A549 (cell line): ENCODE results near the gene FGD4. TPM values are rescaled to one million over a fixed set of nuclear protein-coding genes. Genes with fewer than 3 reads are reported as not detected.
"Not testable (repeated sequence)": the region's sequence is repeated elsewhere in the genome, so short reads cannot be mapped to it uniquely, and the experiment has no call there.

ENCODE experiments used
- ATAC-seq, 2 experiments: fragments of 200-7000 bp in 1 of 2; fragments of >200 bp in 1 of 2; cut with Nextera tagmentation in 1 of 2; cut with Tn5 transposase in 1 of 2; 3 replicates each; pipeline versions ENCODE4 v1.8.0 to v1.9.1; 2018 to 2020; ENCODE audit warnings: mild to moderate bottlenecking in 1 of 2, moderate library complexity in 1 of 2
- CTCF ChIA-PET: fragments of 300-600 bp; sonication (Branson Sonifier 250); formaldehyde crosslinking; extraction: SDS; loops from one replicate; lab custom pipeline; 2021; ENCODE audit warnings: antibody characterized with exemption, inconsistent platforms; lab: Yijun Ruan, JAX
- POLR2A ChIA-PET: fragments of 350-600 bp; formaldehyde crosslinking; extraction: SDS; loops from one replicate; lab custom pipeline; 2021; ENCODE audit warnings: antibody characterized with exemption, inconsistent platforms; lab: Yijun Ruan, JAX
- DNase-seq, 2 experiments: peaks; one replicate each; pipeline versions ENCODE4 v3.0.0 to v3.0.0-alpha.2; 2011 to 2016; ENCODE audit warnings: low read depth in 1 of 2, low spot score in 1 of 2
- FAIRE-seq: peaks from 2 replicates; lab custom pipeline; 2011; peaks lifted over from hg19 to GRCh38; lab: Jason Lieb, UNC
- H3K27ac ChIP-seq, 2 experiments: fragments of >200 bp; sonication (Bioruptor Twin); formaldehyde crosslinking; 3 replicates each; pipeline ENCODE4 v1.5.1; 2016 to 2017
- H3K4me1 ChIP-seq: fragments of >200 bp; sonication (Bioruptor Twin); formaldehyde crosslinking; 3 replicates; pipeline ENCODE4 v1.6.1; 2016
- H3K4me2 ChIP-seq: fragments of >200 bp; sonication (Bioruptor Twin); formaldehyde crosslinking; 3 replicates; pipeline ENCODE4 v1.6.1; 2016
- H3K4me3 ChIP-seq: fragments of >200 bp; sonication (Bioruptor Twin); formaldehyde crosslinking; 3 replicates; pipeline ENCODE4 v1.5.1; 2016
- H3K9me3 ChIP-seq: fragments of >200 bp; sonication (Bioruptor Twin); formaldehyde crosslinking; 3 replicates; pipeline ENCODE4 v1.6.1; 2016
- CBX2 ChIP-seq: fragments of 200-600 bp; sonication (generic); IDR thresholded peaks from 2 replicates; pipeline ENCODE4 v1.6.1; 2016; ENCODE audit warnings: low read depth, mild to moderate bottlenecking, borderline replicate concordance
- CBX8 ChIP-seq: fragments of 200-600 bp; sonication (generic); IDR thresholded peaks from 2 replicates; pipeline ENCODE4 v1.6.1; 2016
- CEBPB ChIP-seq, 2 experiments: fragments of >200 bp in 1 of 2; sonication (Bioruptor Twin) in 1 of 2; formaldehyde crosslinking in 1 of 2; IDR thresholded peaks; 2 replicates each; pipeline ENCODE4 v1.6.1; 2012 to 2016
- CTCF ChIP-seq: fragments of >200 bp; sonication (Bioruptor Twin); formaldehyde crosslinking; IDR thresholded peaks from 3 replicates; pipeline ENCODE4 v1.5.1; 2016
- ELK1 ChIP-seq: fragments of 150-350 bp; IDR thresholded peaks from 2 replicates; pipeline ENCODE4 v1.6.1; 2014; ENCODE audit warnings: low read depth, mild to moderate bottlenecking, low read length
- EP300 ChIP-seq, 2 experiments: fragments of >200 bp; sonication (Bioruptor Twin); formaldehyde crosslinking; IDR thresholded peaks; 2 replicates in 1 of 2; 3 replicates in 1 of 2; pipeline ENCODE4 v1.6.1; 2016 to 2017
- FOSL2 ChIP-seq, 2 experiments: fragments of 450-650 bp in 1 of 2; fragments of >200 bp in 1 of 2; sonication (Bioruptor Twin) in 1 of 2; formaldehyde crosslinking; IDR thresholded peaks; 2 replicates each; pipeline versions ENCODE4 v1.5.0 to v1.6.1; 2016 to 2020; ENCODE audit warnings: mild to moderate bottlenecking in 1 of 2, moderate library complexity in 1 of 2
- HDAC2 ChIP-seq: fragments of 200-600 bp; sonication (generic); IDR thresholded peaks from 2 replicates; pipeline ENCODE4 v1.6.1; 2016
- HES2 ChIP-seq: fragments of >200 bp; sonication (Bioruptor Twin); formaldehyde crosslinking; IDR thresholded peaks from 2 replicates; pipeline ENCODE4 v1.6.1; 2016
- HEYL ChIP-seq: fragments of 250-450 bp; sonication (Bioruptor Pico); IDR thresholded peaks from 2 replicates; pipeline ENCODE4 v1.8.0; 2021; ENCODE audit warnings: mild to moderate bottlenecking, moderate library complexity
- HMGXB4 ChIP-seq: fragments of 250-450 bp; sonication (Bioruptor Pico); IDR thresholded peaks from 2 replicates; pipeline ENCODE4 v1.5.0; 2021; ENCODE audit warnings: mild to moderate bottlenecking, moderate library complexity, borderline replicate concordance
- HOXB13 ChIP-seq: fragments of 250-450 bp; sonication (Bioruptor Pico); IDR thresholded peaks from 2 replicates; pipeline ENCODE4 v1.5.0; 2020; ENCODE audit warnings: low read depth, mild to moderate bottlenecking, moderate library complexity
- HOXB5 ChIP-seq: fragments of 250-450 bp; sonication (Bioruptor Pico); IDR thresholded peaks from 2 replicates; pipeline ENCODE4 v1.5.0; 2020; ENCODE audit warnings: mild to moderate bottlenecking, moderate library complexity
- JUNB ChIP-seq: fragments of >200 bp; sonication (Bioruptor Twin); formaldehyde crosslinking; IDR thresholded peaks from 2 replicates; pipeline ENCODE4 v1.6.1; 2016
- MAX ChIP-seq: IDR thresholded peaks from 2 replicates; pipeline ENCODE4 v1.6.1; 2012
- NFE2L2 ChIP-seq: fragments of 150-350 bp; conservative IDR thresholded peaks from 2 replicates; pipeline ENCODE4 v1.6.1; 2014; ENCODE audit warnings: low read length
- NR3C1 ChIP-seq: fragments of >200 bp; sonication (Bioruptor Twin); formaldehyde crosslinking; IDR thresholded peaks from 3 replicates; pipeline ENCODE4 v1.6.1; 2017
- PBX3 ChIP-seq: IDR thresholded peaks from 2 replicates; pipeline ENCODE4 v1.6.1; 2012
- RAD21 ChIP-seq, 2 experiments: fragments of >200 bp in 1 of 2; sonication (Bioruptor Twin) in 1 of 2; formaldehyde crosslinking in 1 of 2; IDR thresholded peaks in 1 of 2; conservative IDR thresholded peaks in 1 of 2; 2 replicates in 1 of 2; 3 replicates in 1 of 2; pipeline ENCODE4 v1.6.1; 2012 to 2018; ENCODE audit warnings: inconsistent platforms in 1 of 2
- RFX5 ChIP-seq: fragments of 450-650 bp; IDR thresholded peaks from 2 replicates; pipeline ENCODE4 v1.7.1; 2014; ENCODE audit warnings: antibody characterized with exemption, mild to moderate bottlenecking, moderate library complexity
- RNF2 ChIP-seq: fragments of 200-600 bp; sonication (generic); IDR thresholded peaks from 2 replicates; pipeline ENCODE4 v1.6.1; 2016; ENCODE audit warnings: low read depth, mild to moderate bottlenecking, antibody characterized with exemption, moderate library complexity, borderline replicate concordance
- SMC3 ChIP-seq: fragments of >200 bp; sonication (Bioruptor Twin); formaldehyde crosslinking; IDR thresholded peaks from 3 replicates; pipeline ENCODE4 v1.6.1; 2018; ENCODE audit warnings: inconsistent platforms
- TFCP2L1 ChIP-seq: fragments of 250-450 bp; sonication (Bioruptor Pico); IDR thresholded peaks from 2 replicates; pipeline ENCODE4 v1.5.0; 2021; ENCODE audit warnings: mild to moderate bottlenecking
- ZC3H11A ChIP-seq: fragments of 450-650 bp; IDR thresholded peaks from 2 replicates; pipeline ENCODE4 v1.6.1; 2014; ENCODE audit warnings: antibody characterized with exemption, mild to moderate bottlenecking
- ZFP36 ChIP-seq: fragments of 450-650 bp; IDR thresholded peaks from 2 replicates; pipeline ENCODE4 v1.6.1; 2014; ENCODE audit warnings: borderline replicate concordance; ENCODE audit not compliant: partially characterized antibody
- WGBS: methylation state at CpG from one replicate; pipeline ENCODE4 v1.1.6; 2017; ENCODE audit errors: missing lambda C conversion rate; 5-methylcytosine and 5-hydroxymethylcytosine counted together
- polyA plus RNA-seq, 4 experiments: library from polyadenylated mRNA; depleted of rRNA in 3 of 4; stranded (reverse); fragments of >200 nt; fragmentation: RNase III in 1 of 4; extraction: RNeasy Plus Mini Kit Qiagen cat#74134 plus additional on column Dnase treatment in 1 of 4; gene quantifications; 2 replicates in 3 of 4; 3 replicates in 1 of 4; pipeline ENCODE4 v1.2.3, GENCODE V29; 2011 to 2017

The FGD4 gene
- polyA plus RNA-seq, 2 of the 4 experiments (the other 2 are of a cell fraction), result 2.2 to 6.0 TPM

GRCh38 chr12:32532951-32533350 lies 133.6 kb downstream of the FGD4 start:
- Histone ChIP-seq H3K9me3 (no peaks in the 10 kb centered on the region), H3K27ac (peak overlapping the region; percentile 40 to 54; a peak in 5 of 6 replicates), H3K4me2 (peak overlapping the region; percentile 94), H3K4me1 (peaks cover 44% of the 10 kb centered on the region), H3K4me3 (no peak overlapping the region)
- DNase-seq (no peak), FAIRE-seq (no peak), ATAC-seq (no peak)
- TF ChIP-seq ZC3H11A (no peak), EP300 (IDR thresholded peaks at IDR 0.05) (no peak), RFX5 (no peak), HOXB13 (CRISPR knock-in tag) (no peak), CBX2 (no peak), RAD21 (conservative IDR thresholded peaks at IDR 0.05 in 1 of 2, IDR thresholded peaks at IDR 0.05 in 1 of 2) (no peak), NFE2L2 (no peak), NR3C1 (no peak), TFCP2L1 (CRISPR knock-in tag) (no peak), CTCF (no peak), HOXB5 (CRISPR knock-in tag) (no peak), CEBPB (IDR thresholded peaks at IDR 0.05) (no peak), PBX3 (no peak), RNF2 (no peak), JUNB (no peak), HDAC2 (no peak), HES2 (no peak)
- CTCF ChIA-PET, result interaction anchor here (0.6 to 1.5 kb wide), 3 partner anchors 68 to 96 kb away, joined by 3 to 4 read pairs (median 3); no protein-coding TSS in a partner anchor
- POLR2A ChIA-PET, result no interaction called here

- WGBS, result 78% methylated on average over 10 of the region's 10 CpGs
- DNase-seq, POLR2A ChIA-PET, ATAC-seq, H3K9me3 ChIP-seq, H3K4me3 ChIP-seq, FAIRE-seq: not testable (repeated sequence)
- CTCF ChIA-PET, result interaction anchor here (1.5 kb wide), 1 partner anchor 78 kb away, joined by 3 read pairs; no protein-coding TSS in a partner anchor
- H3K4me1 ChIP-seq, result peaks cover 44% of the 10 kb centered on the region
- H3K4me2 ChIP-seq, result peak overlapping the region; percentile 94
- peak overlapping the region; percentile 40 to 54; a peak in 4 of 6 replicates for H3K27ac ChIP-seq
Measured at GRCh38 chr12:32533506-32533905, 134.1 kb downstream of the FGD4 start.

GRCh38 chr12:32533971-32534590 lies 134.7 kb downstream of the FGD4 start:
- no peak for TF ChIP-seq NFE2L2
- no peak for TF ChIP-seq HEYL (CRISPR knock-in tag)
- no peak for TF ChIP-seq RFX5
- TF ChIP-seq MAX, result peak; percentile 32; the same call in 1 of the 2 replicates
- TF ChIP-seq HES2, result no peak
- no peak for TF ChIP-seq ZC3H11A
- no peak for TF ChIP-seq SMC3
- TF ChIP-seq ZFP36, result peak; percentile 10
- no peak for TF ChIP-seq HOXB13 (CRISPR knock-in tag)
- no peak for TF ChIP-seq HMGXB4
- no peak for TF ChIP-seq ELK1
- no peak for TF ChIP-seq CBX8
- TF ChIP-seq JUNB, result 0 out of 2 replicates have a peak, but pooled peaks have one; percentile 21
- TF ChIP-seq FOSL2 (IDR thresholded peaks at IDR 0.05), result no peak
- no peak; the same call in 1 of the 2 replicates for TF ChIP-seq FOSL2 (CRISPR knock-in tag; IDR thresholded peaks at IDR 0.05)
- ChIA-PET CTCF (no interaction called here), POLR2A (no interaction called here)
- Histone ChIP-seq H3K4me2 (peak overlapping the region; percentile 94), H3K4me3 (peak overlapping the region; percentile 42), H3K9me3 (no peaks in the 10 kb centered on the region), H3K27ac (peak overlapping the region; percentile 57 to 66; a peak in 5 of 6 replicates), H3K4me1 (peaks cover 44% of the 10 kb centered on the region)
- 1% methylated on average over 6 of the region's 6 CpGs for WGBS
- peak; percentile 97 for ATAC-seq
- no peak for FAIRE-seq
- peak; percentile 61 to 84 for DNase-seq
